Gastrocnemius medialis (tissue), 4 donors: ENCODE results near the gene PLA2G4F. TPM values are rescaled to one million over a fixed set of nuclear protein-coding genes. Genes with fewer than 3 reads are reported as not detected.
A peak's percentile ranks its signal among the peaks of the same experiment; 100 is the strongest.

Experiments
- ATAC-seq, 2 donors: fragments of 150-250 bp; one replicate each; pipeline ENCODE4 v1.9.1; 2016
- DNase-seq, 2 donors: peaks; one replicate each; pipeline ENCODE4 v3.0.0-alpha.2; 2019
- H3K27ac ChIP-seq, 4 donors: fragments of 200-600 bp; sonication (generic); 1 replicate in 1 of 4; 2 replicates in 3 of 4; pipeline ENCODE4 v1.5.1; 2016 to 2018; ENCODE audit warnings: mild to moderate bottlenecking in 2 of 4, moderate library complexity in 1 of 4
- H3K27me3 ChIP-seq, 3 donors: fragments of 200-600 bp; sonication (generic) in 2 of 3; 1 replicate in 1 of 3; 2 replicates in 2 of 3; pipeline versions ENCODE4 v1.5.1 to v1.6.0; 2016 to 2019; ENCODE audit warnings: mild to moderate bottlenecking in 1 of 3, moderate library complexity in 1 of 3
- H3K36me3 ChIP-seq, 2 donors: fragments of 200-600 bp; sonication (generic) in 1 of 2; one replicate each; pipeline ENCODE4 v1.5.1; 2017 to 2018
- H3K4me1 ChIP-seq, 2 donors: fragments of 200-600 bp; sonication (generic) in 1 of 2; one replicate each; pipeline ENCODE4 v1.5.1; 2016 to 2017; ENCODE audit warnings: mild to moderate bottlenecking in 2 of 2
- H3K4me3 ChIP-seq, 4 donors: fragments of 200-600 bp; sonication (generic) in 3 of 4; 1 replicate in 1 of 4; 2 replicates in 3 of 4; pipeline ENCODE4 v1.5.1; 2016 to 2019; ENCODE audit warnings: mild to moderate bottlenecking in 2 of 4
- H3K9me3 ChIP-seq, 3 donors: fragments of 200-600 bp; sonication (generic) in 2 of 3; 1 replicate in 1 of 3; 2 replicates in 2 of 3; pipeline ENCODE4 v1.5.1; 2016 to 2019
- CTCF ChIP-seq, 5 experiments: fragments of 450-650 bp in 3 of 5; fragments of 200-600 bp in 2 of 5; sonication (generic) in 2 of 5; IDR thresholded peaks in 4 of 5; conservative IDR thresholded peaks in 1 of 5; 1 replicate in 4 of 5; 2 replicates in 1 of 5; pipeline ENCODE4 v1.5.1; 2016 to 2019; ENCODE audit warnings: antibody characterized with exemption in 5 of 5, mild to moderate bottlenecking in 3 of 5, moderate library complexity in 3 of 5
- POLR2A ChIP-seq, 2 donors: fragments of 450-650 bp; IDR thresholded peaks; one replicate each; pipeline ENCODE4 v1.6.1; 2017; ENCODE audit warnings: antibody characterized with exemption in 2 of 2, mild to moderate bottlenecking in 2 of 2, moderate library complexity in 2 of 2
- in situ Hi-C, 4 donors: fragments of 200-750 bp; cut with MboI; loops; one replicate each; pipeline versions ENCODE4 v1.15.0 to v1.8.0; 2017; ENCODE audit warnings: low sequenced_read_pairs in 4 of 4
- intact Hi-C: fragments of 100-400 bp; cut with DNase I; formaldehyde crosslinking; loops from one replicate; pipeline ENCODE4 v1.15.1; 2023; ENCODE audit warnings: low total_unique reads
- total RNA-seq, 4 donors: library from RNA; depleted of rRNA; stranded (reverse); fragments of >200 nt; gene quantifications; one replicate each; pipeline versions ENCODE4 v1.1.0 to v1.2.3, GENCODE V29; 2016

Gene PLA2G4F
- total RNA-seq, 4 donors from 2014 or later, result 1.0 to 8.4 (median 4.9) TPM

- Histone ChIP-seq H3K4me1 (no peaks in the 10 kb centered on the region), H3K36me3 (no peaks in the 10 kb centered on the region), H3K27ac (no peak overlapping the region), H3K4me3 (no peak overlapping the region), H3K27me3 (no peaks in the 10 kb centered on the region), H3K9me3 (no peaks in the 10 kb centered on the region)
- DNase-seq, result no peak
- TF ChIP-seq POLR2A (IDR thresholded peaks at IDR 0.05), result no peak
- TF ChIP-seq CTCF (IDR thresholded peaks at IDR 0.05 in 4 of 5, conservative IDR thresholded peaks at IDR 0.05 in 1 of 5), result no peak
- no peak for ATAC-seq
- intact Hi-C loops (loop anchor here (10.0 kb wide), 1 partner anchor 56 kb away; no protein-coding TSS in a partner anchor), in situ Hi-C loops (no loop called here)
Observed at GRCh38 chr15:42128476-42128875, 28.0 kb downstream of the PLA2G4F start.

- H3K4me3 ChIP-seq, result no peak overlapping the region
- no peak for ATAC-seq
- DNase-seq, result no peak
- no peaks in the 10 kb centered on the region for H3K4me1 ChIP-seq
- in situ Hi-C loops (no loop called here), intact Hi-C loops (loop anchor here (10.0 kb wide), 1 partner anchor 61 kb away; no protein-coding TSS in a partner anchor)
- no peaks in the 10 kb centered on the region for H3K9me3 ChIP-seq
- TF ChIP-seq POLR2A (IDR thresholded peaks at IDR 0.05) (no peak), CTCF (IDR thresholded peaks at IDR 0.05 in 4 of 5, conservative IDR thresholded peaks at IDR 0.05 in 1 of 5) (no peak)
- no peaks in the 10 kb centered on the region for H3K27me3 ChIP-seq
- H3K36me3 ChIP-seq, result no peaks in the 10 kb centered on the region
- no peak overlapping the region for H3K27ac ChIP-seq
Observed at GRCh38 chr15:42123546-42123945, 32.9 kb downstream of the PLA2G4F start.

- in situ Hi-C loops, result no loop called here
- Histone ChIP-seq H3K27ac (no peak overlapping the region), H3K36me3 (no peaks in the 10 kb centered on the region), H3K4me1 (no peaks in the 10 kb centered on the region), H3K9me3 (no peaks in the 10 kb centered on the region), H3K4me3 (no peak overlapping the region), H3K27me3 (no peaks in the 10 kb centered on the region)
- DNase-seq (peak in 1 of 2 donors; percentile 32), ATAC-seq (peak in 1 of 2 donors; percentile 58)
- TF ChIP-seq CTCF (IDR thresholded peaks at IDR 0.05 in 4 of 5, conservative IDR thresholded peaks at IDR 0.05 in 1 of 5) (no peak), POLR2A (IDR thresholded peaks at IDR 0.05) (no peak)
- intact Hi-C loops, result loop anchor here (10.0 kb wide), 1 partner anchor 63 kb away; no protein-coding TSS in a partner anchor
Observed at GRCh38 chr15:42121682-42122081, 34.8 kb downstream of the PLA2G4F start.

- ATAC-seq (no peak), DNase-seq (no peak)
- TF ChIP-seq POLR2A (IDR thresholded peaks at IDR 0.05), result no peak
- intact Hi-C loops, result loop anchor here (10.0 kb wide), 1 partner anchor 64 kb away; no protein-coding TSS in a partner anchor
- no peaks in the 10 kb centered on the region for H3K4me1 ChIP-seq
- H3K36me3 ChIP-seq, result no peaks in the 10 kb centered on the region
- in situ Hi-C loops, result no loop called here
- no peaks in the 10 kb centered on the region for H3K9me3 ChIP-seq
- no peak overlapping the region for H3K27ac ChIP-seq
- H3K4me3 ChIP-seq, result no peak overlapping the region
- H3K27me3 ChIP-seq, result no peaks in the 10 kb centered on the region
Observed at GRCh38 chr15:42121021-42121420, 35.4 kb downstream of the PLA2G4F start.

- H3K9me3 ChIP-seq, result no peaks in the 10 kb centered on the region
- H3K27ac ChIP-seq, result no peak overlapping the region
- H3K27me3 ChIP-seq, result no peaks in the 10 kb centered on the region
- intact Hi-C loops, result loop anchor here (10.0 kb wide), 1 partner anchor 65 kb away; no protein-coding TSS in a partner anchor
- no peak for TF ChIP-seq POLR2A (IDR thresholded peaks at IDR 0.05)
- no peak for TF ChIP-seq CTCF (IDR thresholded peaks at IDR 0.05 in 4 of 5, conservative IDR thresholded peaks at IDR 0.05 in 1 of 5)
- no peak for DNase-seq
- H3K36me3 ChIP-seq, result no peaks in the 10 kb centered on the region
- in situ Hi-C loops, result no loop called here
- no peaks in the 10 kb centered on the region for H3K4me1 ChIP-seq
- no peak overlapping the region for H3K4me3 ChIP-seq
- no peak for ATAC-seq
Observed at GRCh38 chr15:42120285-42120684, 36.2 kb downstream of the PLA2G4F start.
